Activated CD4-positive, alpha-beta T cell treated with anti-CD3 and anti-CD28 coated beads, Interleukin-2, amount 10 ng/mL, durations not matched to agents 24 days and 14 days (primary cell): ENCODE measurements around the gene AS3MT. TPM values are rescaled to one million over a fixed set of nuclear protein-coding genes. Genes with fewer than 3 reads are reported as not detected.
A peak's percentile ranks its signal among the peaks of the same experiment; 100 is the strongest.

Source experiments
- DNase-seq: peaks from one replicate; pipeline ENCODE4 v3.0.0; 2022
- H3K27ac Mint-ChIP-seq: one replicate; pipeline ENCODE4 v1.8.0; 2022; ENCODE audit warnings: mild to moderate bottlenecking, mixed read lengths
- H3K27me3 Mint-ChIP-seq: one replicate; pipeline ENCODE4 v1.8.0; 2022; ENCODE audit warnings: mixed read lengths
- H3K36me3 Mint-ChIP-seq: one replicate; pipeline ENCODE4 v1.8.0; 2022; ENCODE audit warnings: low read depth, mild to moderate bottlenecking, mixed read lengths
- H3K4me1 Mint-ChIP-seq: one replicate; pipeline ENCODE4 v1.8.0; 2021; ENCODE audit warnings: mixed read lengths
- H3K4me3 Mint-ChIP-seq: one replicate; pipeline ENCODE4 v1.8.0; 2022; ENCODE audit warnings: mild to moderate bottlenecking, moderate library complexity, mixed read lengths
- H3K9me3 Mint-ChIP-seq: one replicate; pipeline ENCODE4 v1.8.0; 2021; ENCODE audit warnings: mixed read lengths
- intact Hi-C: fragments of 100-400 bp; cut with micrococcal nuclease; formaldehyde crosslinking; loops from one replicate; pipeline ENCODE4 v1.15.1; 2023
- total RNA-seq: library from RNA; stranded (reverse); gene quantifications from 2 replicates; pipeline ENCODE4 v1.2.3, GENCODE V29; 2022

AS3MT gene
- total RNA-seq, 1 donor from 2014 or later, result 0.79 TPM

- no peaks in the 10 kb centered on the region for H3K9me3 Mint-ChIP-seq
- intact Hi-C loops, result no loop called here
- H3K4me3 Mint-ChIP-seq, result peak overlapping the region; percentile 70
- peaks cover 22% of the 10 kb centered on the region for H3K27me3 Mint-ChIP-seq
- H3K27ac Mint-ChIP-seq, result no peak overlapping the region
- DNase-seq, result no peak
- no peaks in the 10 kb centered on the region for H3K36me3 Mint-ChIP-seq
- H3K4me1 Mint-ChIP-seq, result peaks cover 6% of the 10 kb centered on the region
Measured at GRCh38 chr10:102870221-102870620, 951 bp downstream of the AS3MT start.

GRCh38 chr10:102872163-102872562 lies 2.9 kb downstream of the AS3MT start:
- H3K4me1 Mint-ChIP-seq, result peaks cover 6% of the 10 kb centered on the region
- H3K4me3 Mint-ChIP-seq, result no peak overlapping the region
- DNase-seq, result no peak
- peaks cover 22% of the 10 kb centered on the region for H3K27me3 Mint-ChIP-seq
- no peak overlapping the region for H3K27ac Mint-ChIP-seq
- no peaks in the 10 kb centered on the region for H3K9me3 Mint-ChIP-seq
- intact Hi-C loops, result no loop called here
- H3K36me3 Mint-ChIP-seq, result no peaks in the 10 kb centered on the region

GRCh38 chr10:102876747-102877153 lies 7.5 kb downstream of the AS3MT start:
- Mint-ChIP-seq H3K36me3 (no peaks in the 10 kb centered on the region), H3K27ac (no peak overlapping the region), H3K9me3 (no peaks in the 10 kb centered on the region), H3K27me3 (peaks cover 4% of the 10 kb centered on the region), H3K4me1 (no peaks in the 10 kb centered on the region), H3K4me3 (no peak overlapping the region)
- intact Hi-C loops, result no loop called here
- DNase-seq, result no peak

- Mint-ChIP-seq H3K4me1 (no peaks in the 10 kb centered on the region), H3K27ac (no peak overlapping the region), H3K4me3 (no peak overlapping the region), H3K27me3 (peaks cover 4% of the 10 kb centered on the region), H3K36me3 (no peaks in the 10 kb centered on the region), H3K9me3 (no peaks in the 10 kb centered on the region)
- no peak for DNase-seq
- intact Hi-C loops, result no loop called here
Measured at GRCh38 chr10:102878629-102879028, 9.4 kb downstream of the AS3MT start.

- Mint-ChIP-seq H3K27ac (no peak overlapping the region), H3K27me3 (no peaks in the 10 kb centered on the region), H3K4me3 (no peak overlapping the region), H3K4me1 (no peaks in the 10 kb centered on the region), H3K9me3 (no peaks in the 10 kb centered on the region), H3K36me3 (no peaks in the 10 kb centered on the region)
- intact Hi-C loops, result no loop called here
- no peak for DNase-seq
Measured at GRCh38 chr10:102880256-102880655, 11.0 kb downstream of the AS3MT start.

GRCh38 chr10:102888048-102888447 lies 18.8 kb downstream of the AS3MT start:
- Mint-ChIP-seq H3K36me3 (no peaks in the 10 kb centered on the region), H3K27me3 (no peaks in the 10 kb centered on the region), H3K4me3 (no peak overlapping the region), H3K27ac (no peak overlapping the region), H3K4me1 (no peaks in the 10 kb centered on the region), H3K9me3 (no peaks in the 10 kb centered on the region)
- intact Hi-C loops, result no loop called here
- no peak for DNase-seq

- intact Hi-C loops, result no loop called here
- no peaks in the 10 kb centered on the region for H3K9me3 Mint-ChIP-seq
- H3K36me3 Mint-ChIP-seq, result no peaks in the 10 kb centered on the region
- no peak overlapping the region for H3K27ac Mint-ChIP-seq
- H3K4me1 Mint-ChIP-seq, result no peaks in the 10 kb centered on the region
- DNase-seq, result no peak
- H3K27me3 Mint-ChIP-seq, result no peaks in the 10 kb centered on the region
- H3K4me3 Mint-ChIP-seq, result no peak overlapping the region
Measured at GRCh38 chr10:102894466-102895213, 25.4 kb downstream of the AS3MT start.

- no peak overlapping the region for H3K4me3 Mint-ChIP-seq
- no peaks in the 10 kb centered on the region for H3K27me3 Mint-ChIP-seq
- no peaks in the 10 kb centered on the region for H3K4me1 Mint-ChIP-seq
- intact Hi-C loops, result loop anchor here (5.0 kb wide), 1 partner anchor 173 kb away; no protein-coding TSS in a partner anchor
- H3K27ac Mint-ChIP-seq, result no peak overlapping the region
- no peak for DNase-seq
- H3K9me3 Mint-ChIP-seq, result no peaks in the 10 kb centered on the region
- no peaks in the 10 kb centered on the region for H3K36me3 Mint-ChIP-seq
Measured at GRCh38 chr10:102900006-102900405, 30.7 kb downstream of the AS3MT start.

- H3K9me3 Mint-ChIP-seq, result no peaks in the 10 kb centered on the region
- no peaks in the 10 kb centered on the region for H3K4me1 Mint-ChIP-seq
- H3K36me3 Mint-ChIP-seq, result no peaks in the 10 kb centered on the region
- DNase-seq, result no peak
- intact Hi-C loops, result loop anchor here (5.0 kb wide), 1 partner anchor 177 kb away; no protein-coding TSS in a partner anchor
- H3K27me3 Mint-ChIP-seq, result no peaks in the 10 kb centered on the region
- H3K27ac Mint-ChIP-seq, result no peak overlapping the region
- no peak overlapping the region for H3K4me3 Mint-ChIP-seq
Measured at GRCh38 chr10:102904346-102904745, 35.1 kb downstream of the AS3MT start.

- Mint-ChIP-seq H3K4me1 (no peaks in the 10 kb centered on the region), H3K27ac (no peak overlapping the region), H3K4me3 (no peak overlapping the region), H3K36me3 (no peaks in the 10 kb centered on the region), H3K9me3 (no peaks in the 10 kb centered on the region), H3K27me3 (no peaks in the 10 kb centered on the region)
- no peak for DNase-seq
- intact Hi-C loops, result no loop called here
Measured at GRCh38 chr10:102906507-102906906, 37.2 kb downstream of the AS3MT start.

- H3K9me3 Mint-ChIP-seq, result no peaks in the 10 kb centered on the region
- peaks cover 22% of the 10 kb centered on the region for H3K4me1 Mint-ChIP-seq
- peaks cover 1% of the 10 kb centered on the region for H3K36me3 Mint-ChIP-seq
- intact Hi-C loops, result loop anchor here (5.0 kb wide), 3 partner anchors 138 to 578 kb away; partner anchors contain the start of genes ACTR1A, NEURL1 and SUFU
- peak overlapping the region; percentile 42 for H3K27ac Mint-ChIP-seq
- peak; percentile 70 for DNase-seq
- H3K27me3 Mint-ChIP-seq, result peaks cover 2% of the 10 kb centered on the region
- H3K4me3 Mint-ChIP-seq, result peak overlapping the region; percentile 47
Measured at GRCh38 chr10:102914781-102915180, 45.5 kb downstream of the AS3MT start.

GRCh38 chr10:102916173-102916572 lies 46.9 kb downstream of the AS3MT start:
- peaks cover 5% of the 10 kb centered on the region for H3K27me3 Mint-ChIP-seq

GRCh38 chr10:102917314-102917961 lies 48.2 kb downstream of the AS3MT start:
- Mint-ChIP-seq H3K4me3 (peak overlapping the region; percentile 96), H3K27me3 (peaks cover 2% of the 10 kb centered on the region), H3K4me1 (peaks cover 40% of the 10 kb centered on the region), H3K27ac (peak overlapping the region; percentile 94), H3K36me3 (peaks cover 6% of the 10 kb centered on the region), H3K9me3 (no peaks in the 10 kb centered on the region)
- DNase-seq, result peak; percentile 95
- intact Hi-C loops, result loop anchor here (1.0 to 5.0 kb wide), 5 partner anchors 135 to 575 kb away; partner anchors contain the start of genes ACTR1A, NEURL1 and SUFU

More at GRCh38 chr10:102916173-102916572, 46.9 kb downstream of the AS3MT start:
- H3K4me3 Mint-ChIP-seq, result peak overlapping the region; percentile 96
- H3K36me3 Mint-ChIP-seq, result peaks cover 4% of the 10 kb centered on the region
- H3K9me3 Mint-ChIP-seq, result no peaks in the 10 kb centered on the region
- intact Hi-C loops, result loop anchor here (5.0 kb wide), 3 partner anchors 136 to 576 kb away; partner anchors contain the start of genes ACTR1A, NEURL1 and SUFU
- no peak overlapping the region for H3K27ac Mint-ChIP-seq
- no peak for DNase-seq
- peaks cover 34% of the 10 kb centered on the region for H3K4me1 Mint-ChIP-seq
